Upper lobe of left lung (tissue), 6 donors: ENCODE measurements around the gene LRRC61. TPM values are rescaled to one million over a fixed set of nuclear protein-coding genes. Genes with fewer than 3 reads are reported as not detected.

Experiments used
- ATAC-seq, 2 donors: fragments of 200-7000 bp; cut with Tn5 transposase; one replicate each; pipeline ENCODE4 v1.9.1; 2022; ENCODE audit warnings: mild to moderate bottlenecking in 2 of 2, moderate library complexity in 2 of 2; ENCODE audit not compliant: low FRiP score in 2 of 2
- DNase-seq, 2 donors: peaks; one replicate each; pipeline ENCODE4 v3.0.0-alpha.2; 2019 to 2020
- H3K27ac ChIP-seq, 4 donors: fragments of 200-600 bp; sonication (generic); one replicate each; pipeline ENCODE4 v1.5.1; 2016 to 2019
- H3K27me3 ChIP-seq, 4 donors: fragments of 200-600 bp; sonication (generic); one replicate each; pipeline ENCODE4 v1.5.1; 2017 to 2019
- H3K36me3 ChIP-seq, 4 donors: fragments of 200-600 bp; sonication (generic); one replicate each; pipeline ENCODE4 v1.5.1; 2016 to 2019
- H3K4me1 ChIP-seq, 4 donors: fragments of 200-600 bp; sonication (generic); one replicate each; pipeline ENCODE4 v1.5.1; 2018 to 2019
- H3K4me3 ChIP-seq, 4 donors: fragments of 200-600 bp; sonication (generic); one replicate each; pipeline ENCODE4 v1.5.1; 2017 to 2019; ENCODE audit warnings: mild to moderate bottlenecking in 2 of 4, moderate library complexity in 1 of 4
- H3K9me3 ChIP-seq, 4 donors: fragments of 200-600 bp; sonication (generic); one replicate each; pipeline ENCODE4 v1.5.1; 2018 to 2019
- CTCF ChIP-seq, 6 experiments: fragments of 450-650 bp in 4 of 6; fragments of 200-600 bp in 2 of 6; sonication (generic) in 2 of 6; IDR thresholded peaks; one replicate each; pipeline ENCODE4 v1.5.1; 2016 to 2019; ENCODE audit warnings: antibody characterized with exemption in 6 of 6
- EP300 ChIP-seq, 4 donors: sonication (generic); formaldehyde crosslinking; IDR thresholded peaks; one replicate each; pipeline ENCODE4 v1.5.1; 2017; ENCODE audit warnings: antibody characterized with exemption in 4 of 4, control low read depth in 2 of 4
- POLR2A ChIP-seq, 4 donors: fragments of 450-650 bp; IDR thresholded peaks; one replicate each; pipeline ENCODE4 v1.5.1; 2016 to 2017; ENCODE audit warnings: antibody characterized with exemption in 4 of 4, mild to moderate bottlenecking in 2 of 4
- POLR2AphosphoS5 ChIP-seq, 2 donors: sonication (generic); formaldehyde crosslinking; IDR thresholded peaks; one replicate each; pipeline ENCODE4 v1.5.1; 2017; ENCODE audit warnings: antibody characterized with exemption in 2 of 2
- WGBS, 2 donors: methylation state at CpG; one replicate each; pipeline ENCODE4 v1.1.5; 2017 to 2018; 5-methylcytosine and 5-hydroxymethylcytosine counted together
- total RNA-seq, 6 donors: library from RNA; depleted of rRNA in 4 of 6; stranded (reverse); fragments of >200 nt in 4 of 6; gene quantifications; one replicate each; pipeline versions ENCODE4 v1.1.0 to v1.2.1, GENCODE V29; 2016 to 2021
- donor health status: DM: no; HTN: no; CAD: no; lungs with moderate emphysema.
- donor health status: DM: no; HTN: yes; CAD: no; lungs with severe emphysema.

The LRRC61 gene
- total RNA-seq, 6 donors from 2014 or later = 15.4 to 31.4 (median 19.2) TPM

DNA sequence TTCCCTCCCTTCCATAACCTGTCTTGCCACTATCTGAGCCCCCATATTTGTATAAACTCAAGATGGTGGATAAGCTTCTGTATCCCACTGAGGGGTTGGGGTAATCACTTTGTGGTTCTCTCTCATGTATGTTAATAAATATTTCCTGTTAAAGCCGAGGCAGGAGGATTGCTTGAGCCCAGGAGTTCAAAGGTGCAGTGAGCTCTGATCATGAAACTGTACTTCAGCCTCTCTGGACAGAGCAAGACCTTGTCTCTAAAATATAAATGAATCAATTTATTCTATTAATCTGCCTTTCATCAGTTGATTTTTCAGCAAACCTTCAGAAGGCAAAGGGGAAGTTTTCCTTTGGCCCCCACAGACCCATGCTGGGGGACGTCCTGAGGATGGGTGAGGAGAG is 20.1 kb downstream of the LRRC61 start:
- H3K9me3 ChIP-seq = no peaks in the 10 kb centered on the region
- peaks cover 7 to 31% (median 20%) of the 10 kb centered on the region in 4 donors for H3K4me1 ChIP-seq
- no peak overlapping the region for H3K4me3 ChIP-seq
- peaks cover 0 to 15% (median 6%) of the 10 kb centered on the region in 4 donors for H3K27me3 ChIP-seq
- H3K36me3 ChIP-seq = no peaks in the 10 kb centered on the region
- TF ChIP-seq CTCF (IDR thresholded peaks at IDR 0.05) = no peak
- TF ChIP-seq POLR2AphosphoS5 (IDR thresholded peaks at IDR 0.05) = no peak
- TF ChIP-seq POLR2A (IDR thresholded peaks at IDR 0.05) = no peak
- TF ChIP-seq EP300 (IDR thresholded peaks at IDR 0.05) = no peak
- no peak for ATAC-seq
- DNase-seq = no peak
- no peak overlapping the region for H3K27ac ChIP-seq
- 73 to 91% methylated on average over 2 of the region's 2 CpGs for WGBS, 2 donors

GRCh38 chr7:150344299-150344698 is 21.1 kb downstream of the LRRC61 start:
- no peaks in the 10 kb centered on the region for H3K36me3 ChIP-seq
- DNase-seq (no peak), ATAC-seq (no peak)
- H3K4me3 ChIP-seq = no peak overlapping the region
- no peak for TF ChIP-seq EP300 (IDR thresholded peaks at IDR 0.05)
- TF ChIP-seq CTCF (IDR thresholded peaks at IDR 0.05) = no peak
- TF ChIP-seq POLR2A (IDR thresholded peaks at IDR 0.05) = no peak
- no peak for TF ChIP-seq POLR2AphosphoS5 (IDR thresholded peaks at IDR 0.05)
- H3K27me3 ChIP-seq = peaks cover 0 to 15% (median 6%) of the 10 kb centered on the region in 4 donors
- peaks cover 7 to 27% (median 20%) of the 10 kb centered on the region in 4 donors for H3K4me1 ChIP-seq
- H3K9me3 ChIP-seq = no peaks in the 10 kb centered on the region
- no peak overlapping the region for H3K27ac ChIP-seq

DNA sequence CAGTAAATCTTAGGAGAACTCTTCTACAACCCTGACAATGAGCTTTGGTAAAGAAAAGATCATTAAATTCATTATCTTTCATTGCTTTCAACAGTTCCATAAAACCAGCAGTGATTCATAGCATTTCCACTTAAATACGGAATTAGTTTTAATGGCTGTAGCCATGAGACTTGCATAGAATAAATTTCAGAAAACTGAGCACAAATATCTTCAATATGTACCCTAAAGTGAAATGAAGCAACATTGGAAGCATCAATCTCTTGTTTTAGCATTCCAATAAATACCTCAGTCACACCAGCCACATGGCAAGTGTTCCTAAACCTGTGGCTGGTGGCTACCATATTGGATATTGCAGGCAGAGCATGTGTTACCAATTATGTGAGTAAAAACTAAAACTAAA is 21.9 kb downstream of the LRRC61 start:
- TF ChIP-seq EP300 (IDR thresholded peaks at IDR 0.05) = no peak
- TF ChIP-seq CTCF (IDR thresholded peaks at IDR 0.05) = no peak
- TF ChIP-seq POLR2AphosphoS5 (IDR thresholded peaks at IDR 0.05) = no peak
- TF ChIP-seq POLR2A (IDR thresholded peaks at IDR 0.05) = no peak
- no peak overlapping the region for H3K27ac ChIP-seq
- peaks cover 7 to 19% (median 16%) of the 10 kb centered on the region in 4 donors for H3K4me1 ChIP-seq
- ATAC-seq (no peak), DNase-seq (no peak)
- WGBS, 2 donors = 94 to 95% methylated on average over 1 of the region's 1 CpG
- H3K9me3 ChIP-seq = no peaks in the 10 kb centered on the region
- peaks cover 0 to 15% (median 6%) of the 10 kb centered on the region in 4 donors for H3K27me3 ChIP-seq
- no peaks in the 10 kb centered on the region for H3K36me3 ChIP-seq
- H3K4me3 ChIP-seq = no peak overlapping the region

GRCh38 chr7:150346922-150347321 is 23.8 kb downstream of the LRRC61 start:
- Histone ChIP-seq H3K9me3 (no peaks in the 10 kb centered on the region), H3K27ac (no peak overlapping the region), H3K36me3 (no peaks in the 10 kb centered on the region), H3K27me3 (no peaks in the 10 kb centered on the region), H3K4me1 (peaks cover 0 to 1% (median under 1%) of the 10 kb centered on the region in 4 donors), H3K4me3 (no peak overlapping the region)
- TF ChIP-seq POLR2AphosphoS5 (IDR thresholded peaks at IDR 0.05) (no peak), EP300 (IDR thresholded peaks at IDR 0.05) (no peak), POLR2A (IDR thresholded peaks at IDR 0.05) (no peak), CTCF (IDR thresholded peaks at IDR 0.05) (no peak)
- ATAC-seq = no peak
- 78 to 94% methylated on average over 4 to 5 of the region's 5 CpGs for WGBS, 2 donors
- DNase-seq = no peak

DNA sequence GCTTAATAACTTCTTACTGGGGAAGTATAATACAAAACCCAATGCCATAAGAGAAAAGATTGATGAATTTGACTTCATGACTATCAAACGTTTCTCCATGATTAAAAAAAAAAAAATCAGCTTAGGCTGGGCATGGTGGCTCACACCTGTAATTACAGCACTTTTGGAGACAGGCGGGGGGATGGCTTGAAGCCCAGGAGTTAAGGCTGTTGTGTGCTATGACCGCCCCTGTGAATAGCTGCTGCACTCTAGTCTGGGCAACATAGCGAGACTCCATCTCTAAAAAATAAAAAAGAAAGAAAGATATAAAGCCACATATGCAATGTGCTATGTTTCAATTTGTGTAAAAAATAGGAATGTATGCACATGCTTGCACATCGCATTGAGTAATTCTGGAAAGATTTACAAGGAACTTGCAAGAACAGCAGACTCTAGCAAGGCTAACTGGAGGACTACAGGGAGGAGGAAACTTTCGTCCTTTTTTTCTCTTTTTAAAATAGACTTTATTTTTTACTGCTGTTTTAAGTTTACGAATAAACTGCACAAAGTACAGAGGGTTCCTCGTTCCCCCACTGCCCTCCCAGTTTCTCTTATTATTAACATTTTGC is 28.5 kb downstream of the LRRC61 start:
- Histone ChIP-seq H3K27ac (no peak overlapping the region), H3K9me3 (no peaks in the 10 kb centered on the region), H3K4me3 (no peak overlapping the region), H3K4me1 (peaks cover 0 to 3% (median 0%) of the 10 kb centered on the region in 4 donors), H3K36me3 (no peaks in the 10 kb centered on the region), H3K27me3 (no peaks in the 10 kb centered on the region)
- 67 to 72% methylated on average over 8 of the region's 8 CpGs for WGBS, 2 donors
- TF ChIP-seq POLR2A (IDR thresholded peaks at IDR 0.05) (no peak), POLR2AphosphoS5 (IDR thresholded peaks at IDR 0.05) (no peak), CTCF (IDR thresholded peaks at IDR 0.05) (no peak), EP300 (IDR thresholded peaks at IDR 0.05) (no peak)
- no peak for DNase-seq
- ATAC-seq = no peak
